GM13977 (cell line): Measurements from ENCODE around the gene SH3PXD2A.

Source experiments
- DNase-seq: peaks from one replicate; pipeline ENCODE4 v3.0.0; 2012; ENCODE audit warnings: low spot score
- in situ Hi-C: fragments of 300-500 bp; cut with MboI; formaldehyde crosslinking; loops from one replicate; pipeline ENCODE4 v1.12.0; 2022; ENCODE audit warnings: low sequenced_read_pairs, low pct_unique_long_range_greater_than_20kb, mixed read lengths, inconsistent platforms; ENCODE audit not compliant: unreplicated experiment
- TF ChIP-seq, protein P1 (sequence below): IDR thresholded peaks from 2 replicates; pipeline ENCODE4 v1.5.1; 2012; ENCODE audit warnings: mild to moderate bottlenecking, control low read depth; ENCODE audit not compliant: insufficient read depth; ENCODE audit errors: extremely low read depth, missing control alignments

The SH3PXD2A gene

DNA sequence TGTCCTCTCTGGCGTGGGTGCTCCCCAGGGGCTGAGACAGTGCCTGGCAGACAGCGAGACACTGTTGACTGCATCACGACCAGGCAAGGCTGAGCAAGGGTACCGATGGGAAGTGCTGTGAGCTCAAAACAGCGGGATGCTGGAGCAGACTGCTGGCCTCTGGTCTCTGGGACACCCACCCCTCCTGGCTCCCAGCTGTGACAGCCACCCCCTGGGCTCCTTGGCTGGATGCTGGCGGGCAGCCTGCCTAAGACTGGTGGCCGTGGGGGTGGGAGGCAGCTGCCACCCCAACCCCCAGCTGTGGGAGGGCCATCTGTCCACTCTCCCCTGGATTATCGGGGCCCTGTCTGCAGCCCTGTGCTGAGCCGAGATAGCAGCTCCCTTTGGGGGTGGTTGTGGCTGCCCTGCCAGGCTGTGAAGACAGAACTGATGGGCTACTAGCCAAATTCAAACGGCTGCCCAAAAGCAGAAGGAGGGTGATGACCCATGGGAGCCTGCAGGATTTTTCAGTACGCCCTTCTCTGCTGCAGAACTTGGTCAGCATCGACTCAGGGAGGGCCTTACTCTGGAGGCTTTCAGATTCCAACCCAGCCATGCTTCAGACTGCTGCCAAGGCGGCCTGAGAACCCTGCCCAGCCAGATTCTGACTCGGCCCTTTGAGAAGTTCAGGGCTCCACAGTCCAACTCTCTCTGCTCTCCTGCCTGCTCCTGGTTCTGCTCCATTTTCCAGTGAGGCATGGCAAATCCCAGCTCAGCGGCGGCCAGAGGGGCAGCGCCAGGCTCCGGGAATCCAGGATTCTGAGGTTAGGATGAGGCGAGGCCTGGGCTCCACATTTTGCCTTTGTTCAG is 236.6 kb downstream of the SH3PXD2A start:
- TF ChIP-seq, protein P1, sequence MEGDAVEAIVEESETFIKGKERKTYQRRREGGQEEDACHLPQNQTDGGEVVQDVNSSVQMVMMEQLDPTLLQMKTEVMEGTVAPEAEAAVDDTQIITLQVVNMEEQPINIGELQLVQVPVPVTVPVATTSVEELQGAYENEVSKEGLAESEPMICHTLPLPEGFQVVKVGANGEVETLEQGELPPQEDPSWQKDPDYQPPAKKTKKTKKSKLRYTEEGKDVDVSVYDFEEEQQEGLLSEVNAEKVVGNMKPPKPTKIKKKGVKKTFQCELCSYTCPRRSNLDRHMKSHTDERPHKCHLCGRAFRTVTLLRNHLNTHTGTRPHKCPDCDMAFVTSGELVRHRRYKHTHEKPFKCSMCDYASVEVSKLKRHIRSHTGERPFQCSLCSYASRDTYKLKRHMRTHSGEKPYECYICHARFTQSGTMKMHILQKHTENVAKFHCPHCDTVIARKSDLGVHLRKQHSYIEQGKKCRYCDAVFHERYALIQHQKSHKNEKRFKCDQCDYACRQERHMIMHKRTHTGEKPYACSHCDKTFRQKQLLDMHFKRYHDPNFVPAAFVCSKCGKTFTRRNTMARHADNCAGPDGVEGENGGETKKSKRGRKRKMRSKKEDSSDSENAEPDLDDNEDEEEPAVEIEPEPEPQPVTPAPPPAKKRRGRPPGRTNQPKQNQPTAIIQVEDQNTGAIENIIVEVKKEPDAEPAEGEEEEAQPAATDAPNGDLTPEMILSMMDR: no peak
- DNase-seq: no peak
- in situ Hi-C loops: no loop called here

DNA sequence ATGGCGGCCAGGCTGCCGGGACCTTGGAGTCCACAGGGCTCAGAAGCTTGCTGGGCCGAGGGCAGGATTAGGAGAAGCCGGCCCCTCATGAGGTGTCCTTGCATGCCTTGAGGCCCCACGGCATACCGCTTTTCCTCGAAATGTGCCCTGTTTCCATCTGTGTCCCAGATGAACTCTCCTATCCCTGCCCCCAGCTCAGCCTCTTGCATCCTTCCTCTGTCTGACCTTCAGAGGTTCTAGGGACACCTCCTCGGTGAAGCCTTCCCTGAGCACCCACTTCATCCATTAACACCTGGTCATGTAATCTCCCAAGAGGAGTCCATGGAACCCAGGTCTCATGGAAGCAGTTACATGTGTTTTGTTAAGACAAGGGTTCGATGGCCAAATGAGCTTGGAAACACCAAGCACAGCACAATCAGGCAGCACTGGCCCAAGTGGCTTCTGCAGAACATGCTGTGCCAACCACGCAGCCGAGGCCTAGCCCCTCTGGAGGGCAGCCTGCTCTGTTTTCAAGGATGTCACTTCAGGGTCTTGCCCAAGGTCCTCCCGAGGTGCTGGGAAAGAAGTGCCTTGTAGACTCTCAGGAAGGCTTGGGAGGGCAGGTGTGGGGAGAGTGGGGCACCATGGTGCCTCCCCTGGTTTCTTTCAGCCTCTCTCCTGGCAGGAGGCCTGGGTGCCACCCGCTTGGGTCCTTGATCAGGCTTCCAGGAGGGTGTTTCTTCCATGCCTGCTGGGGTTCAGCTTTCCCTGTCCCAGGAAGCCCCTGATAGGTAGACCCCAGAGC is 237.6 kb downstream of the SH3PXD2A start:
- in situ Hi-C loops: no loop called here
- TF ChIP-seq, protein P1: no peak
- DNase-seq: no peak

DNA sequence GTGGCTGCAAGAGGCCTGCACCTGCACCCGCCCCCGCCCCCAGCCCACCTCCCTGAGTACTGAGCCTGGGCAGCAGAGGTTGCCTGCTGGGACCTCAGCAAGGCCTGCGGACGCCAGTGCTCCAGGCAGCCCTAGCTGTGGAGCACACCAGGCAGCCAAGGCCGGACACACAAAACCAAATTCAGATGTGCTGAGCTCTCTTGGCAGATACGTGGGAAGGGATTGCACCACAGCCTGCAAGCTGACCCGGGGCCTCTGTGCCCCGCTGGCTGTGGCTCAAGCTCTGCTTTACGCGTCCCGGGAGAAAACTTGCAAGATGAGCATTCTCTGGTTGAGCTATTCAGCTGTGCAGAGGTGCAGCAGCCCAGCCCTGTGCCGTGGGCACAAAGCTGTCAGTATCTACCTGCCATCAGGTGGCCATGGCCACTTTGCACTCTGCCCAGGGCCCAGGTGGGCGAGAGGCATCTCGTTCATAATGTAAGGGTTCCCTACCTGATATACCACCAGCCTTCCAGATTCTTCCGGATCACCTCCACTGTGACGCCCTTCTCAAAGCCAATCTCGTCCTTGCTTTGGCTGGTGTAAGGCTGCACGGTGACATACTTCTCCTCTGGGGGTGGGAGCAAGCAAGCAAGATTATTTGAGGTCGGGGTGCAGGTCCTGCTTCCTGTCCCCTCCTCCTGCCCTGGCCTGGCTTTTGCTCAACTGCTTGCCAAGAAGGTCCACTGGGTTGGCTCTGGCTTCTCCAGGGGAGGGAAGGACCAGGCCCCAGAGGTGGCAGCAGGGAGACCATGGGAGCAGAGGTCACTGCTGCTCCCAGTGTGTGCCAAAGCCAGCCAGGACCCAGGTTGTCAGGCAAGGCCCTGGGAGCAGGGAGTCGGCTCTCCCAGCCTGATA is 238.4 kb downstream of the SH3PXD2A start:
- DNase-seq: no peak
- TF ChIP-seq, protein P1: no peak
- in situ Hi-C loops: no loop called here

DNA sequence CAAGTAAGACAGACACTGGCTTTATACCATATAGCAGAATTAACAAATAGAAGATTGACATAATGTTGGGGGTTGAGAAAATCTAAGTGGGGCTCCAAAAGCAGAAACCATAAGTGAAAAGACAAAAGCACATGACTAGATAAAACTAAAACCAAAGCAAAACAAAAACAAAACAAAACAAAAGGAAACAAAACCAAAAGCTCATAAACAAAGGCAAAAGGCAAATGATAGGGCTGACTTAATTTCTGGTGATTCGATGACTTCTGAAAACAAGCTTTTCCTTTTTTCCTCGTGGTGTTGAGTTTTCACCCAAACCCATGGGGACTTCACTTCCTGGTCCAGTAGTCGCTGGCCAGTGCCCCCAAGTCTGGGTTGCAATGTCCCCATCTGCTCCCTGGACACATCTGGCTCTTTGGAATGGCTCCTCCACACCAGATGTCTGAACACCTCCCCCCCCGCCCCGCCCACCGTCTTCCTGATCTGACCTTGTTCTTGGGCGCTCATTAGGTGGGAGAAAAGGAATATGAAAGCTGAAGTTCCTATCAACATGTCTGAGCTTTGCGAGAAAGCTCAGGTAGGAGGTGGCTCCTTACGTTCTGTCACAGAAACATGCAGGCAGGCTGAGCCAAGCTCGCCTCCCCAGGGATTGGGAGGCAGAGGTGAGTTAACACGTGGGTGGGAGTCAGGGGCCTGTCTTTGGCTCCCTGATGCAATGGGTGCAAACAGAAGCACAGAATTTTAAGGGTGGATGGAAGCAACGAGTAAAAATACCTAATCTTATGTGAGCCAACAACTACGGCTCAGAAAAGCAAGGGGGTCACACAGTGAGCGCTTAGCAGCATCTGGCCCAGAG is 240.8 kb downstream of the SH3PXD2A start:
- in situ Hi-C loops: no loop called here
- TF ChIP-seq, protein P1: no peak
- DNase-seq: no peak

DNA sequence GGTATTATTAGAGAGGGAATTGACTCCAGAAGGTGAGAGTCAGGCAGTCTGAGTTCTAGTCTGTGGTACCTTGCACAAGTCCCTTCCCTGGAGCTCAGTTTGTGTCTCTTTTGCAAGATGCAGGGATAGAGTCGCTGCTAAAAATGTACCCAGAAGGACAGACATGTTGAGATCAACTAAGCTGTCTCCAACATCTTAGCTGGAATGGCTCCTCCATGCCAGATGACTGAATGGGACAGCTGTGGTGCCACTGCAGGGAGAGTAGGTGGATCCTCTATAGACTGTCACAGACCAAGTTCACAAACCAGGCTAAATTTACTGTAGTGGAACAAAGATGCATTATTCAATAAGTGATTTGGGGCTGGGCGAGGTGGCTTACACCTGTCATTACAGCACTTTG is 241.8 kb downstream of the SH3PXD2A start:
- no peak for DNase-seq
- in situ Hi-C loops: no loop called here
- TF ChIP-seq, protein P1: no peak
